HG02840 (cell line): ENCODE results near the gene ZNF44.

Experiments
- ATAC-seq: cut with Tn5 transposase; IDR thresholded peaks from one replicate; pipeline ENCODE4 v1.9.1; 2021; ENCODE audit warnings: mild to moderate bottlenecking, moderate library complexity, moderate number of reproducible peaks; ENCODE audit not compliant: unreplicated experiment, low FRiP score

ZNF44 gene

DNA sequence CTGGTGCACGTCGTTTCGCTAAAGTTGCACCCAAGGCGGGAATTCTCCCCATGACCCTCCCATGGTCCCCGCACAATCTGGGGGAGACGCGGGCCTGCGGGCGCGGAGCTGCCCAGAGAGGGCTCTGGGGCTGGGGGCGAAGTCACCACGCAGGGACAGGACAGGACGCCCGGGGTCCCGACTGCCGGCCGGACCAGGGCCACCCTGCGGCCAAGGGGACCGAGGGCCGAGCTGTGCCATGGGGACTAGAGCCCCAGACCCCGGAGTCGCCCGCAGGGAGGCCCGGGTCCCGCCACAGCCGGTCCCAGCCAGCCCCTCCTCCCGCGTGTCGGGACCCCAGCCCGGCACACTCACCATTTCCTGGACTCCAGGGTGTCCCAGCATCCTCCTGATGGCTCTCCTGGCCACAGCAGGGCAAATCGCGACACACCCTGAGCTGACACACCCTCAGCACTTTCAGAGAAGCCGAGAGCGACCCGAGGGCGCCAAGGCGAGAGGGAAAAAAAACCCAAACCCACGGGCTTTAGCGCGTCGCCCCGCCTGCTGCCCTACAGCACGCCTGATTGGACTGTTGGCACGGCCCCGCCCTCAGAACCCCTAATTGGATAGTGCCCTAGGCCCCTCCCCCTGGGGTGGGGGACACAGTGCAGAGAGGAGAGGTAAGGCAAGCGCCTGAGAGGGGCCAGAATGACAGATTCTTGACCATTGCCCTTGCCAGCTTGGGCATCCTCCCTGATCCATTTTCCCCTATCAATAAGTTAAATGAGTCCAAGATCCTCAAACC is 28.6 kb downstream of the ZNF44 start:
- no peak for ATAC-seq

DNA sequence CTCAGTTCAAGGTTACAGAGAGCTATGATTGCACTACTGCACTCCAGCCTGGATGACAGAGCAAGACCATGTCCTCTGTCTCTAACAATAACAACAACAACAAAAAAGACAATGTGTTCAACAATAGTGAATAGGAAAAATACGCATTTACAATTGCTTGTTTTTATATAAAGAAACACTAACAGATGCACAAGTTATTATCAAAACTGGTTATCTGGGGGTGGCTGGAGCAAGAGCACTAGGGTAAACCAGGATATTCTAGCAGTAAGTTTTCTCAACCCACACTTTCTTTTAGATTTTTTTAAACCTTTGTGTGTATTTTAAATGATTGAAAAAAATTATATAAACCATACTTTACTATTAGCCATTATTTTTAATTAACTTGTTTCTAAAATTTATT is 33.1 kb downstream of the ZNF44 start:
- ATAC-seq, result no peak

DNA sequence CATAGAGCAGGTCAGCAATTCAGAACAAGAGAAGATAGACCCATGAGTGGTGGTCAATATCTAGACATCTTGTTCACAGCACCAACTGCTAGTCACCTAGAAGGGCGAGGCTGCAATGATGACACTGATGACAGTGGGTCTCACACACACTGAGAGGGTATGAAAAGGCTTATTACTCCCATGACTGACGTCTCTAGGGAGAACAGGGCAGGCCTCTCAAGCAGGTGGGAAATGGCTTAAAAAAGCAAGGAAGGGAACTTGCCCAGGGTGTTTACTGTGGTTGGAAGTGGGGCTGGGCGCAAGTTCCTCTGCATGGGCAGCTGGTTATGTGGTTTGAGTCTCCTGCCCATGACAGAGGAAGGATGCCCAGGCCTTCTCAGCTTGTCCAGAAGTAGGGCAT is 33.8 kb downstream of the ZNF44 start:
- ATAC-seq, result no peak

DNA sequence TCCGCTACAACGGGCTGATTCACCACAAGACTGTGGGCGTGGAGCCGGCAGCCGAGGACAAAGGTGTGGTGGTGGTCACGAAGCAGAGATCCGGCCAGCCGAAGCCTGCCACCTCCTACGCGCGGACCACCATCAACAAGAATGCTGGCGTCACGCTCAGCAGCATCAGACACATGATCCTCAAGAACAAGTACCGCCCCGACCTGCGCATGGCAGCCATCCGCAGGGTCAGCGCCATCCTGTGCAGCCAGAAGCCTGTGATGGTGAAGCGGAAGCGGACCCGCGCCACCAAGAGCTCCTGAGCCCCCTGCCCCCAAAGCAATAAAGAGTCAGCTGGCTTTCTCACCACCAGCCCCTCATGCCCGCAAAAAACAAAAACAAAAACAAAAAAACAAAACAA is 34.4 kb downstream of the ZNF44 start:
- ATAC-seq, result no peak

DNA sequence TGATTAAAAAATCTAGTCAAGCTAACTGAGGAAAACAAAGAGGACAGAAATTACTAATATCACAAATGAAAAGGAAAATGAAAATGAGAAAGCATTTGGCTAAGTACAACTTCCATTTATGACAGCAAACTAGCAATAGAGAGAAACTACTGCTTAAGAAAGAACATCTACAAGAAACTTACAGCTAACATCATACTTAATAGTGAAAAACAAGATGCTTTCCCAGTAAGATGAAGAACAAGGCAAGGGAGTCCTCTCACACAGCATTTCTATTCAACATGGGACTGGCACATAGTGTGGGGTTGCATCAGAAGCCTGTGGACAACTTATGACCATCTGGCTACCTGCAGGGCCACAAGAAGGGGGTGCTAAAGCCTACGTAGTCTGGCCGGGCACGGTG is 39.3 kb downstream of the ZNF44 start:
- no peak for ATAC-seq

DNA sequence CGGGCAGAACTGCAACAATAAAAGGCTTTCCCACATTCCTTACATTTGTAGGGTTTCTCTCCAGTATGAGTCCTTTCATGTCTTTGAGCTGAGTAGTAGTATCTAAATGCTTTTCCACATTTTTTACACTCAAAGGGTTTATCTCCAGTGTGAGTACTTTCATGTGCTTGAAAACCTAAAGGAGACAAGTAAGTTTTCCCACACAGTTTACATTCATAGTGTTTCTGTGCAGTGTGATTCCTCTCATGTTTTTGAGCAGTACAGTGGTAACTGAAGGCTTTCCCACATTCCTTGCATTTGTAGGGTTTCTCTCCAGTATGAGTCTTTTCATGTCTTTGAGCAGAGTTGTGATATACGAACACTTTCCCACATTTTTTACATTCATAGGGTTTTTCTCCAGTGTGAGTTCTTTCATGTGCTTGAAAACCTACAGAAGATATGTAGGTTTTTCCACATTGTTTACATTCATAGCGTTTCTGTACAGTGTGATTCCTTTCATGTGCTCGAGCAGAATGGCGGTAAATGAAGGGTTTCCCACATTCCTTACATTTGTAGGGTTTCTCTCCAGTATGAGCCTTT is 47.0 kb downstream of the ZNF44 start:
- no peak for ATAC-seq

DNA sequence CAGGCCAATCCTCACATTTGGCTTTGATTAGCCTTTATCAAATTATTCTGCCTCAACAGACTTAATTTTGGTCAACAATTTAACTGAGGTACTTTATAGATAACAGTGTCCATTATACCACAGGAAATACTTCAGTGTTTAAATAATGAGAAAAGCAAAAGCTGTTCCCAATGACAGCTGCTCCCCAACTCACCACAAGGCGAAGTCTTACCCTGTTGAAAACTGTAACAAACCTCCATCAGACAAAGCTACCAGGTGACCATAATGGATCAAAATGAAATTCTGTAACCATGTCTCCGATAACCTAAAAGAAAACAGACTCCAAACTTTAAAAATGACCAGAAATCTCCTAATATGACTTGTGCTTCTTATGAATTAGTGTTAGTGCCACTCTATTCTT is 50.3 kb downstream of the ZNF44 start:
- no peak for ATAC-seq

DNA sequence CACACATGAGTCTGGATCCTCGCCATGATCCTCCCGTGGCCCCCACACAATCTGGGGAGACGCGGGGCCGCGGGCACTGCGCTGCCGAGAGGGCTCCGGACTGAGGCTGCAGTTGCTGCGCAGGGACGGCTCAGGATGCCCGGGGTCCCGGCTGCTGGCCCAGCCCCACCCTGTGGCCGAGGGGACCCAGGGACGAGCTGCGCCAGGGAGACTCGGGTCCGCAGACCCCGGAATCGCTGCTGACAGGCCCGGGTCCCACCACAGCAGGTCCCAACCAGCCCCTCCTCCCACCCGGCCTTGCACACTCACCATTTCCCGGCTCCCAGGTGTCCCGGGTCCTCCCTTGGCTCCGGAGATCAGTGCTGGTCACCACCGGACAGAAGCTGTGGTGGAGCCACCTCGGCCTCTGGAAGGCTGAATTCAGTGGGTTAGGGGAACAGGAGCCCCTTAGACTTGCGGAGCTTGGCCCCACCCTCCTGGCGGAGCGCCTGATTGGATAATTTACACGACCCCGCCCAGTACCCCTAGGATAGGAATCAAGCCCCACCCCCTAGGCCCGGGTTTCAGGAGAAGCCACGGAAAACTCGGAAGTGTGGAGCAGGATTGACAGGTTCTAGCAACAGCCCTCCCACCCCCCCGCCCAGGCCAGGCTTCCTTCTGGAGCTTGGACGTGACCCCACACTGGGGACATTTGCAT is 57.4 kb downstream of the ZNF44 start:
- ATAC-seq, result no peak

DNA sequence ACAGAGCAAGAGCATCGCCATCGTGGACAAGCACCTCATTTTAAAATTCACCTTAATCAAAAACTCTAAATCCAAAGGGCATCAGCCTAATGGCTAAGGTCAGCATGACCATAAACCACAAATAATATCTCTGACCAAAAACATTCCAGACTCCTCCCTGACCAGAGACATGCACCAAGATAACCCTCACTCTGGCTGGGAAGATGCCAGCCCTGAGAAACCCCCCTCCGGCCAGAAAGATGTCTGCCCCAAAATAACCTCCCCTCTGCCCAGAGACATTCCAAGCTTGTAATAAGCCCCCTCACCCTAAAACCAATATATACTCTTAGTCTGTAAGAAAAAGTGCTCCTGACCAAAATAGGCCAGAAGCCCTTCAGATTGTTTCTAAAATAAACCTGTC is 61.7 kb downstream of the ZNF44 start:
- ATAC-seq, result no peak

DNA sequence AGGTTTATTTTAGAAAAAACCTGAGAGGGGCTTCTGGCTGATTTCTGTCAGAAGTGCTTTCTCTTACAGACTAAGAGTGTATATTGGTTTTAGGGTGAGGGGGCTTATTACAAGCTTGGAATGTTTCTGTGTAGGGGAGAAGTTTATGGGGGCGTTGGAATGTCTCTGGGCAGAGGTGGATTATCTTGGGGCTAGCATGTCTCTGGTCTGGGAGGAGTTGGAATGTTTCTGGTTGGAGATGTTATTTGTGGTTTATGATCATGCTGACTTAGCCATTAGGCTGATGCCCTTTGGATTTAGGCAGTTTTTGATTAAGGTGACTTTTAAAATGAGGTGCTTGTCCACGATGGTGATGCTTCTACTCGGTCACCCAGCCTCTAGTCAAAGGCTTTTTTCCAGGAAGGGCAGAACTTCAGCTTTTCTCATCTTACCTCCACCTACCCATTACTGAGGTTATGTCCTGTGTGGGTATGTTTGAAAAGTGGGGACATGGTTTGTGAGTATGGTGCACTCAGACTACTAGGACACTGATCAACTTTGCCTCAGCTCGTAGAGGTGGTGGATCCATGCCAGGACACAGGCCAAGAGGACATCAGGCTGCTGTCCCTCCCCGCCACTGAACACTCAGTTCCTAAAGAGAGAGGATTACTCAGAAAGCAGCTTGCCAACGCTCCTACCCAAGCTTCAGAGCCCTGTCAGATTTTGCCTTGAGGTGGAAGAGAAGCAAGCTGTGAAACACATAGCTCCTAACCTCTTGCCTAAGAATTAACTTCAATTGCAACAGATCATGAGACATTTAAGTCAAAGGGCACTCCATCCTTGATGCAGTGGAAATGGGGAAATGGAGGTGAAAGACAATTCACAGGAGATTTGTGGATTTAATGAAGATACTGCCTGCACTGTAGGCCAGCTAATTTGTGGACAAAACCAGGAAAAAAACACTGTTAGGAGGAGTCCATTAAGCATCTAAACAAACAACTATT is 63.6 kb downstream of the ZNF44 start:
- ATAC-seq, result no peak

DNA sequence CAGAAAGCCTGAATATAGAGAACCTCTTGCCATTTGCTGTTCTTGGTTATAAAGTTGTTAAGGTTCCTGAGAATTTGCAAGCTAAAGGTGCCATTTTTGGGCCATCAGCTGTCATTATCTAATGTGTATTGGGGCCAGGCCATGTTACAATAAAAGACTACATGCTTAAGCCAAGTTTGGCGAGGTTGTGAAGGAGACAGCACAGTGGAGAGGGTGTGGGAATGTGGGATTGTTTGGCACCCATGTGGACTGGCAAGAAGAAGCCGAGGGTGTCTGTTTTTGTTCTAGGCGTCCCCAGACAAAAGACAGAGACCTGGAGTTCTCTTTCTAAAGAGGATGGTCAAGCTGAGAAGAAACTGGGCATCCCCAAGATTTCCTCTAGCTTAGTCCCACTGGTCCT is 64.7 kb downstream of the ZNF44 start:
- no peak for ATAC-seq

DNA sequence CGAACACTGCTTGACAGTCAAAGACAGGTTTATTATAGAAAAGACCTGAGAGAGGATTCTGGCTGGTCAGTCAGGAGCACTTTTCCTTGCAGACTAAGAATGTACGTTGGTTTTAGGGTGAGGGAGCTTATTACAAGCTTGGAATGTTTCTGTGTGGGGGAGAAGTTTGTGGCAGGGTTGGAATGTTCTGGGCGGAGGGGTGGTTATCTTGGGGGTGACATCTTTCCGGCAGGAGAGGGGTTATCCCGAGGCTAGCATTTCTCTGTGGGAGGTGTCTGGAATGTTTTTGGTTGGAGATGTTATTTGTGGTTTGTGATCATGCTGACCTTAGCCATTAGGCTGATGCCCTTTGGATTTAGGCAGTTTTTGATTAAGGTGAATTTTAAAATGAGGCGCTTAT is 70.0 kb downstream of the ZNF44 start:
- ATAC-seq, result no peak

DNA sequence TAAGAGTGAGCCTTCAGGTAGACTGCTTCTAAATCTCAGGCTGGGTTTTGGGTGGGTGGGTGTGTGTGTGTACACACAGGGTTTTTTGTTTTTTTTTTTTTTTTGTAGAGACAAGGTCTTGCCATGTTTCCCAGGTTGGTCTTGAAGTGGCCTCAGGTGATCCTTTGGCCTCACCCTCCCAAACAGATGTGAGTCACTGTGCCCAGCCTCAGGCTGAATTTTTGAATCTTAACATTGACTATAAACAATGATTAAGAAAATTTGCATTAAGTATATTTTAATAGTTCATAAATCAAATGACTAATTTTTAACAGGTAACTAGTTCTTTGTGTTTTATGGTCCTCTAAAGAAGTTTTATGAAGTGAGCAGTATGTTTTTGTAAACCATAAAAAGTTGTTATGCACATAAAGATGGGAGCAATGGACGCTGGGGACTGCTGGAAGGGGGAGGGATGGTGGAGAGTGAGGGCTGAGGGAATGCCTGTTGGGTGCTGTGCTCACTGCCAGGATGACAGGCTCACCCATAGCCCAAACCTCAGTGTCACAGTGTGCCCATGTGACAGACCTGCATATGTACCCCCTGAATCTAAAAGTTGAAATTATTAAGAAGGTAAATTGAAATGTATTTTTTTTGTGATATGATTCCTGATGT is 71.6 kb downstream of the ZNF44 start:
- no peak for ATAC-seq
